HCT116 (cell line): ENCODE results near the gene RTN1.

ENCODE experiments used
- ATF3 ChIP-seq: IDR thresholded peaks from 2 replicates; pipeline ENCODE4 v1.6.1; 2012
- CTCF ChIP-seq, 3 experiments: fragments of 200-600 bp in 1 of 3; sonication (generic) in 1 of 3; IDR thresholded peaks in 2 of 3; conservative IDR thresholded peaks in 1 of 3; 2 replicates each; pipeline ENCODE4 v1.5.1; 2012 to 2017; ENCODE audit warnings: low read depth in 2 of 3, low read length in 2 of 3, antibody characterized with exemption in 1 of 3, borderline replicate concordance in 1 of 3, control low read depth in 1 of 3, mild to moderate bottlenecking in 1 of 3, mixed read lengths in 1 of 3, mixed run types in 1 of 3, moderate library complexity in 1 of 3; ENCODE audit not compliant: insufficient read depth in 1 of 3
- ELF1 ChIP-seq: IDR thresholded peaks from 2 replicates; pipeline ENCODE4 v1.6.1; 2012; ENCODE audit warnings: low read depth, borderline replicate concordance
- EZH2 ChIP-seq: fragments of 200-600 bp; sonication (generic); IDR thresholded peaks from 2 replicates; pipeline ENCODE4 v1.6.1; 2017; ENCODE audit warnings: antibody characterized with exemption, mixed run types
- POLR2A ChIP-seq: IDR thresholded peaks from 2 replicates; pipeline ENCODE4 v1.7.0; 2011; ENCODE audit warnings: borderline replicate concordance; ENCODE audit not compliant: insufficient read depth, insufficient read length; ENCODE audit errors: extremely low read depth
- POLR2AphosphoS5 ChIP-seq: IDR thresholded peaks from 2 replicates; pipeline ENCODE4 v1.6.1; 2011; ENCODE audit warnings: mild to moderate bottlenecking, low read depth, low read length, moderate library complexity
- RAD21 ChIP-seq: IDR thresholded peaks from 2 replicates; pipeline ENCODE4 v1.6.1; 2012; ENCODE audit warnings: low read depth, mild to moderate bottlenecking
- REST ChIP-seq: IDR thresholded peaks from 2 replicates; pipeline ENCODE4 v1.6.1; 2012; ENCODE audit warnings: low read depth
- SIN3A ChIP-seq: IDR thresholded peaks from 2 replicates; pipeline ENCODE4 v1.6.1; 2012; ENCODE audit warnings: low read depth
- ZBTB33 ChIP-seq: IDR thresholded peaks from 2 replicates; pipeline ENCODE4 v1.6.1; 2011; ENCODE audit warnings: mild to moderate bottlenecking, low read length, moderate library complexity; ENCODE audit not compliant: insufficient replicate concordance; ENCODE audit errors: extremely low read depth
- ZFX ChIP-seq: fragments of 450-650 bp; IDR thresholded peaks from 2 replicates; pipeline ENCODE4 v1.6.1; 2017

- TF ChIP-seq ZBTB33 (no peak), EZH2 (no peak), CTCF (IDR thresholded peaks at IDR 0.05 in 2 of 3, conservative IDR thresholded peaks at IDR 0.05 in 1 of 3; ENCODE audit: borderline replicate concordance in 1 of 3, insufficient read depth in 1 of 3, low read depth in 2 of 3, low read length in 2 of 3) (no peak), REST (no peak), SIN3A (no peak), POLR2A (no peak), ATF3 (no peak), ELF1 (no peak), RAD21 (no peak), POLR2AphosphoS5 (no peak), ZFX (no peak)
These were observed 130.8 kb downstream of the RTN1 start for GRCh38 chr14:59739794-59740193.
